PC-9 (cell line): ENCODE measurements around the gene TJP3. TPM values are rescaled to one million over a fixed set of nuclear protein-coding genes. Genes with fewer than 3 reads are reported as not detected.

Experiments
- BruUV-seq: library from RNA; stranded (reverse); fragments of 400-500 nt; replicated peaks from 2 replicates; lab custom pipeline; 2021; lab: Mats Ljungman, UMichigan
- CTCF ChIA-PET: fragments of 300-600 bp; sonication (Branson Sonifier 250); formaldehyde crosslinking; loops from one replicate; lab custom pipeline; 2022; ENCODE audit warnings: antibody characterized with exemption; lab: Charles Lee
- POLR2A ChIA-PET: fragments of 300-600 bp; sonication (Branson Sonifier 250); formaldehyde crosslinking; loops from one replicate; lab custom pipeline; 2022; ENCODE audit warnings: antibody characterized with exemption; ENCODE audit not compliant: unreplicated experiment; lab: Charles Lee
- DNase-seq, 2 experiments: peaks; one replicate each; pipeline versions ENCODE4 v3.0.0 to v3.0.0-alpha.2; 2015 to 2022; ENCODE audit warnings: mixed read lengths in 1 of 2
- H2AFZ ChIP-seq: fragments of 200-600 bp; sonication (generic); 2 replicates; pipeline ENCODE4 v1.8.1; 2017; ENCODE audit warnings: antibody characterized with exemption
- H3F3A ChIP-seq: fragments of 200-600 bp; sonication (generic); 2 replicates; pipeline ENCODE4 v1.8.1; 2017; ENCODE audit warnings: antibody characterized with exemption, mild to moderate bottlenecking, low read depth; ENCODE audit not compliant: insufficient read depth
- H3K27ac ChIP-seq: fragments of 200-600 bp; sonication (generic); 2 replicates; pipeline ENCODE4 v1.6.1; 2016; ENCODE audit warnings: mixed run types
- H3K27me3 ChIP-seq: fragments of 200-600 bp; sonication (generic); 2 replicates; pipeline ENCODE4 v1.6.1; 2016; ENCODE audit warnings: low read depth, mixed run types; ENCODE audit not compliant: insufficient read depth
- H3K36me3 ChIP-seq: fragments of 200-600 bp; sonication (generic); 2 replicates; pipeline ENCODE4 v1.6.1; 2016; ENCODE audit warnings: low read depth, mixed run types
- H3K4me1 ChIP-seq: fragments of 200-600 bp; sonication (generic); replicated peaks from 2 replicates; pipeline ENCODE4 v1.6.1; 2016; ENCODE audit warnings: mixed run types; ENCODE audit not compliant: insufficient read depth
- H3K4me2 ChIP-seq: fragments of 200-600 bp; sonication (generic); 2 replicates; pipeline ENCODE4 v1.6.1; 2017; ENCODE audit warnings: mixed run types
- H3K4me3 ChIP-seq: fragments of 200-600 bp; sonication (generic); 2 replicates; pipeline ENCODE4 v1.6.1; 2016; ENCODE audit warnings: mixed run types
- H3K79me2 ChIP-seq: fragments of 200-600 bp; sonication (generic); 2 replicates; pipeline ENCODE4 v1.6.1; 2017; ENCODE audit warnings: low read depth, mixed run types
- H3K9me2 ChIP-seq: fragments of 200-600 bp; sonication (generic); 2 replicates; pipeline ENCODE4 v1.8.1; 2017; ENCODE audit warnings: mild to moderate bottlenecking; ENCODE audit not compliant: insufficient read depth
- H3K9me3 ChIP-seq: fragments of 200-600 bp; sonication (generic); 2 replicates; pipeline ENCODE4 v1.8.1; 2016; ENCODE audit warnings: low read depth; ENCODE audit not compliant: insufficient read depth
- H4K20me1 ChIP-seq: fragments of 200-600 bp; sonication (generic); 2 replicates; pipeline ENCODE4 v1.8.1; 2017; ENCODE audit not compliant: insufficient read depth
- EZH2 ChIP-seq: fragments of 200-600 bp; sonication (generic); IDR thresholded peaks from 2 replicates; pipeline ENCODE4 v1.8.0; 2017; ENCODE audit warnings: antibody characterized with exemption, low read depth
- intact Hi-C: fragments of 100-400 bp; cut with micrococcal nuclease; formaldehyde crosslinking; loops from one replicate; pipeline ENCODE4 v1.10.0; 2022; ENCODE audit not compliant: unreplicated experiment
- total RNA-seq: library from RNA; stranded (reverse); gene quantifications from 2 replicates; pipeline ENCODE4 v1.2.3, GENCODE V29; 2021
- TF ChIP-seq, protein P1 (sequence below): fragments of 200-600 bp; sonication (generic); conservative IDR thresholded peaks from 2 replicates; pipeline ENCODE4 v1.6.1; 2017; ENCODE audit warnings: mixed run types, antibody characterized with exemption, mild to moderate bottlenecking, moderate library complexity

Gene TJP3
- total RNA-seq, 1 experiment from 2014 or later = 56.8 TPM

DNA sequence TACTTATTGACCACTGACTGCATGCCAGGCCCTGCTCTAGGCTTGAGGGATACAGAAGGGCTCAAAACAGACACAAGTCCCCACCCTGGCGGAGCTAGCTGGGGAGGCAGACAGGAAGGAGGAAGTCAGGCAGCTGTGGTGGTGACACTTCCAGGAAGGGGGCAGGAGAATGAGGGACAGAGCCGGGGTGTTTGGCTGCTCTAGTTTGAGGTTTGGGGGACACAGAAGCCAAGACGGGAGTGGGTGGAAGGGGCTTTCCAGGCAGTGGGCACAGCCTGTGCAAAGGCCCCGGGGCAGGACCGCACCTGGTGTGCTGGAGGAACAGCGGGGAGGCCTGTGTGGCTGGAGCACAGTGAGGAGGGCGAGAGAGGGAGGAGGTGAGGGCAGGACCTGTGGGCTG lies 58.3 kb downstream of the TJP3 start:
- no peaks in the 10 kb centered on the region for H3K36me3 ChIP-seq
- H4K20me1 ChIP-seq = no peaks in the 10 kb centered on the region
- no peak overlapping the region for H3K4me3 ChIP-seq
- ChIA-PET CTCF (no interaction called here), POLR2A (no interaction called here)
- H3F3A ChIP-seq = 0 out of 2 replicates have a peak, but pooled peaks cover 3% of the 10 kb centered on the region
- H3K27ac ChIP-seq = no peak overlapping the region
- no peak overlapping the region for H3K4me2 ChIP-seq
- intact Hi-C loops = no loop called here
- H3K4me1 ChIP-seq = no peaks in the 10 kb centered on the region
- H3K9me3 ChIP-seq = no peaks in the 10 kb centered on the region
- no peaks in the 10 kb centered on the region for H3K9me2 ChIP-seq
- BruUV-seq = no TSS peak
- no peak overlapping the region for H2AFZ ChIP-seq
- H3K27me3 ChIP-seq = no peaks in the 10 kb centered on the region
- TF ChIP-seq EZH2 = no peak
- TF ChIP-seq, protein P1, sequence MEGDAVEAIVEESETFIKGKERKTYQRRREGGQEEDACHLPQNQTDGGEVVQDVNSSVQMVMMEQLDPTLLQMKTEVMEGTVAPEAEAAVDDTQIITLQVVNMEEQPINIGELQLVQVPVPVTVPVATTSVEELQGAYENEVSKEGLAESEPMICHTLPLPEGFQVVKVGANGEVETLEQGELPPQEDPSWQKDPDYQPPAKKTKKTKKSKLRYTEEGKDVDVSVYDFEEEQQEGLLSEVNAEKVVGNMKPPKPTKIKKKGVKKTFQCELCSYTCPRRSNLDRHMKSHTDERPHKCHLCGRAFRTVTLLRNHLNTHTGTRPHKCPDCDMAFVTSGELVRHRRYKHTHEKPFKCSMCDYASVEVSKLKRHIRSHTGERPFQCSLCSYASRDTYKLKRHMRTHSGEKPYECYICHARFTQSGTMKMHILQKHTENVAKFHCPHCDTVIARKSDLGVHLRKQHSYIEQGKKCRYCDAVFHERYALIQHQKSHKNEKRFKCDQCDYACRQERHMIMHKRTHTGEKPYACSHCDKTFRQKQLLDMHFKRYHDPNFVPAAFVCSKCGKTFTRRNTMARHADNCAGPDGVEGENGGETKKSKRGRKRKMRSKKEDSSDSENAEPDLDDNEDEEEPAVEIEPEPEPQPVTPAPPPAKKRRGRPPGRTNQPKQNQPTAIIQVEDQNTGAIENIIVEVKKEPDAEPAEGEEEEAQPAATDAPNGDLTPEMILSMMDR = no peak
- H3K79me2 ChIP-seq = peaks cover 6% of the 10 kb centered on the region; the same call in 1 of the 2 replicates
- no peak for DNase-seq

DNA sequence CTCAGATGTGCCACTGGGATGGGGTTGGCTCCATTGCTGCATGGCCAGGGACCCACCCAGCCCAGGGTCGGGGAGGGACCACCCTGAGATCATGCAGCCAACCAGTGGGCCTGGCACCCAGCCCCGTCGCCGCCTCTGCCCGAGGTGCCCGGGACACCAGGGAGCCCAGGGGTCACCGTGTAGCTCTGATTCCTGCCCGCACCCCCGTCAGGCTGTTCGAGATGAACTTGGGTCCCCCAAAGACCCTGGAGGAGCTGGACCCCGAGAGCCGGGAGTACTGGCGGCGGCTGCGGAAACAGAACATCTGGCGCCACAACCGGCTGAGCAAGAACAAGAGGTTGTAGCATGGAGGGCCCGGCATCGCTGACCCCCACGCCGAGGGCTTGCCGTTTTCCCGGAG lies 58.9 kb downstream of the TJP3 start:
- CTCF ChIA-PET = no interaction called here
- H3F3A ChIP-seq = 0 out of 2 replicates have a peak, but pooled peaks cover 3% of the 10 kb centered on the region
- BruUV-seq = no TSS peak

DNA sequence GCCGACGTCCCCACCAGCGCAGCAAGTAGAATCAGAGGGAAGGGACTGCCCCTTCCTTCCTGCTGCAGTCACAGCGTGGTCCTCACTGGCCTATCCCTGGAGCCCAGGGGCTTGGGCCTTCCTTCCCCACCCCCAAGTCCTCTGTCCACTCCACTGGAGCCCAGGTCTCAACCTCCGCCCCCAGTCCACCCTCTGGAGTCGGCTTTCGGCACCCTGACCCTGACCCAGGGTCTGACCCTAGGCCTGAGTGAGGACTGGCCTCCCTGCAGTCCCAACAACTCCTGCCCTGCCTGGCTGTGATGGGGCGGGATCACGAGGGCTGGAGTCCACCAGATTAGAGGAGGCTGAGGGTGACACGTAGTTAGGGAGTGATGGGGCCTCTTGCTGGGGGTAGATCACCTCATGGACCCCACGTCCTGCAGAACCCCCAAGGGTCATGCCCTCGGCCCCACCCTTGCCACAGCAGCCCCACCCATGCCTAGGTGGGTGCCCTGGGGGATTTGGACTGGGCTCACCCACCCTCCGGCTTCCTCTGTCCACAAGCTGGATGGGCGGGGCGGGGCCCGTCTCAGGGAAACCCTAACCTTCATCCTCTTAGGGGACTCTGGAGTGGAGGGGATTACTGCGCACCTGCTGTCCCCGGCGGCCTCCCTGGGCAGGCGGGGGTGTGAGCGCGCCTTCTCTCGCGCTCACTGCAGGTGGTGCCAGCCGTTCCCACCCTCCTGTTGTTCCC lies 60.0 kb downstream of the TJP3 start:
- Histone ChIP-seq H3K27me3 (no peaks in the 10 kb centered on the region), H3K4me2 (no peak overlapping the region), H3K36me3 (no peaks in the 10 kb centered on the region), H2AFZ (no peak overlapping the region), H3K27ac (no peak overlapping the region), H3K79me2 (peaks cover 4% of the 10 kb centered on the region; the same call in 1 of the 2 replicates), H4K20me1 (no peaks in the 10 kb centered on the region), H3K4me1 (no peaks in the 10 kb centered on the region), H3F3A (no peaks in the 10 kb centered on the region), H3K9me2 (no peaks in the 10 kb centered on the region), H3K9me3 (no peaks in the 10 kb centered on the region), H3K4me3 (no peak overlapping the region)
- intact Hi-C loops = no loop called here
- POLR2A ChIA-PET = no interaction called here
- CTCF ChIA-PET = no interaction called here
- no peak for DNase-seq
- TF ChIP-seq, protein P1 = no peak
- no peak for TF ChIP-seq EZH2
- no TSS peak for BruUV-seq

More for the DNA sequence above, 58.9 kb downstream of the TJP3 start:
- Histone ChIP-seq H3K9me2 (no peaks in the 10 kb centered on the region), H3K79me2 (peaks cover 6% of the 10 kb centered on the region; the same call in 1 of the 2 replicates), H2AFZ (no peak overlapping the region), H3K27me3 (no peaks in the 10 kb centered on the region), H3K9me3 (no peaks in the 10 kb centered on the region), H3K4me2 (no peak overlapping the region), H3K4me1 (no peaks in the 10 kb centered on the region), H3K27ac (no peak overlapping the region), H3K36me3 (no peaks in the 10 kb centered on the region), H4K20me1 (no peaks in the 10 kb centered on the region), H3K4me3 (no peak overlapping the region)
- no peak for DNase-seq
- no peak for TF ChIP-seq EZH2
- POLR2A ChIA-PET = no interaction called here
- intact Hi-C loops = no loop called here
